NCI-H1930 (cell line): ENCODE measurements around the gene DCUN1D3.
"Not testable (repeated sequence)": the region's sequence is repeated elsewhere in the genome, so short reads cannot be mapped to it uniquely, and the experiment has no call there.

ENCODE experiments used
- DNase-seq, 2 experiments: peaks; one replicate each; lab custom pipeline; 2025; lab: John Stamatoyannopoulos, UW

Gene DCUN1D3

GRCh38 chr16:20900299-20901067 lies at the start of gene DCUN1D3, which contains the start of gene LYRM1:
Gene DCUN1D3 (minus strand): TSS chr16:20900358. CDS start chr16:20862538, 37,820 bp downstream.
Gene LYRM1 (plus strand): TSS chr16:20900771. CDS start chr16:20915556, 14,785 bp downstream.
- peak; percentile 95 to 98 for DNase-seq

GRCh38 chr16:20949660-20950059 lies 49.5 kb upstream of the DCUN1D3 start:
- no peak for DNase-seq

GRCh38 chr16:20948444-20948843 lies 48.3 kb upstream of the DCUN1D3 start:
- DNase-seq: no peak

- DNase-seq: no peak
Observed at GRCh38 chr16:20946015-20946629, 46.0 kb upstream of the DCUN1D3 start.

- DNase-seq: not testable (repeated sequence)
Observed at GRCh38 chr16:20945575-20945875, 45.4 kb upstream of the DCUN1D3 start.

- no peak for DNase-seq
Observed at GRCh38 chr16:20944861-20945574, 44.9 kb upstream of the DCUN1D3 start.

GRCh38 chr16:20942256-20942655 lies 42.1 kb upstream of the DCUN1D3 start:
- DNase-seq: no peak

- DNase-seq: no peak
Observed at GRCh38 chr16:20941636-20941926, 41.4 kb upstream of the DCUN1D3 start.

GRCh38 chr16:20940871-20941635 lies 40.9 kb upstream of the DCUN1D3 start:
- DNase-seq: no peak

GRCh38 chr16:20939611-20940010 lies 39.5 kb upstream of the DCUN1D3 start:
- DNase-seq: no peak

- no peak for DNase-seq
Observed at GRCh38 chr16:20938426-20938825, 38.3 kb upstream of the DCUN1D3 start.

- no peak for DNase-seq
Observed at GRCh38 chr16:20937736-20938135, 37.6 kb upstream of the DCUN1D3 start.

GRCh38 chr16:20933589-20933988 lies 33.4 kb upstream of the DCUN1D3 start:
- DNase-seq: no peak

GRCh38 chr16:20931066-20931600 lies 31.0 kb upstream of the DCUN1D3 start:
- no peak for DNase-seq

GRCh38 chr16:20930365-20930690 lies 30.2 kb upstream of the DCUN1D3 start:
- DNase-seq: no peak

GRCh38 chr16:20929676-20930364 lies 29.7 kb upstream of the DCUN1D3 start:
- not testable (repeated sequence) for DNase-seq

GRCh38 chr16:20928774-20929411 lies 28.7 kb upstream of the DCUN1D3 start:
- no peak for DNase-seq

GRCh38 chr16:20925751-20926150 lies 25.6 kb upstream of the DCUN1D3 start:
- no peak for DNase-seq

GRCh38 chr16:20923876-20924275 lies 23.7 kb upstream of the DCUN1D3 start:
- no peak for DNase-seq

GRCh38 chr16:20920799-20921198 lies 20.6 kb upstream of the DCUN1D3 start:
- DNase-seq: no peak

GRCh38 chr16:20920091-20920490 lies 19.9 kb upstream of the DCUN1D3 start:
- no peak for DNase-seq
